ENCODE measurements around the gene ABCA13.

ABCA13 gene

DNA sequence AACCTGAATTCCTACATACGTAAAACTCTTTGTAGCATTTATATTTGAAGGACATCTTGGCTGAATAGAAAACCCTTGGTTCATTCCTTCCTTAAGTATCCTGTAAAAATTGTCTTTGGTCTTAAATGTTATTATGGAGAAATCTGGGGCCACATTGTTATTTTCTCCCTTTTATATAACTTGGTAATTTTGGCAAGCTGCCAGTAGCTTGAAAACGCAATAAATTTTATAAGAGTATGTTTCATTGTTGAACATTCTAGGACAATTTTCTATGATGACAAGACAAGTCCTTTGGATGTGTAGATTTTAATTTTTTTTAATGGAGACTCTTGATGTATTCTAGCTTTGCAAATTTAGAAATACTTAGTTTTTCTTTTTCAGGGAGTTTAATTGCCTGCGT lies 191.9 kb downstream of the ABCA13 start:
- Histone ChIP-seq H3K27ac (replicated peaks) (no peak overlapping the region), H3K4me3 (replicated peaks; ENCODE audit: insufficient read depth, low read length) (no peak overlapping the region), H3K27me3 (ENCODE audit: insufficient read depth, poor library complexity, severe bottlenecking) (no peaks in the 10 kb centered on the region)
- DNase-seq (ENCODE audit: low read depth in 1 of 2, low spot score in 1 of 2): no peak
- TF ChIP-seq, protein P1, sequence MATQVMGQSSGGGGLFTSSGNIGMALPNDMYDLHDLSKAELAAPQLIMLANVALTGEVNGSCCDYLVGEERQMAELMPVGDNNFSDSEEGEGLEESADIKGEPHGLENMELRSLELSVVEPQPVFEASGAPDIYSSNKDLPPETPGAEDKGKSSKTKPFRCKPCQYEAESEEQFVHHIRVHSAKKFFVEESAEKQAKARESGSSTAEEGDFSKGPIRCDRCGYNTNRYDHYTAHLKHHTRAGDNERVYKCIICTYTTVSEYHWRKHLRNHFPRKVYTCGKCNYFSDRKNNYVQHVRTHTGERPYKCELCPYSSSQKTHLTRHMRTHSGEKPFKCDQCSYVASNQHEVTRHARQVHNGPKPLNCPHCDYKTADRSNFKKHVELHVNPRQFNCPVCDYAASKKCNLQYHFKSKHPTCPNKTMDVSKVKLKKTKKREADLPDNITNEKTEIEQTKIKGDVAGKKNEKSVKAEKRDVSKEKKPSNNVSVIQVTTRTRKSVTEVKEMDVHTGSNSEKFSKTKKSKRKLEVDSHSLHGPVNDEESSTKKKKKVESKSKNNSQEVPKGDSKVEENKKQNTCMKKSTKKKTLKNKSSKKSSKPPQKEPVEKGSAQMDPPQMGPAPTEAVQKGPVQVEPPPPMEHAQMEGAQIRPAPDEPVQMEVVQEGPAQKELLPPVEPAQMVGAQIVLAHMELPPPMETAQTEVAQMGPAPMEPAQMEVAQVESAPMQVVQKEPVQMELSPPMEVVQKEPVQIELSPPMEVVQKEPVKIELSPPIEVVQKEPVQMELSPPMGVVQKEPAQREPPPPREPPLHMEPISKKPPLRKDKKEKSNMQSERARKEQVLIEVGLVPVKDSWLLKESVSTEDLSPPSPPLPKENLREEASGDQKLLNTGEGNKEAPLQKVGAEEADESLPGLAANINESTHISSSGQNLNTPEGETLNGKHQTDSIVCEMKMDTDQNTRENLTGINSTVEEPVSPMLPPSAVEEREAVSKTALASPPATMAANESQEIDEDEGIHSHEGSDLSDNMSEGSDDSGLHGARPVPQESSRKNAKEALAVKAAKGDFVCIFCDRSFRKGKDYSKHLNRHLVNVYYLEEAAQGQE (IDR thresholded peaks at IDR 0.05; ENCODE audit: insufficient replicate concordance, low read depth): no peak
- TF ChIP-seq SPI1 (IDR thresholded peaks at IDR 0.05; ENCODE audit: borderline replicate concordance, low read depth): no peak
- TF ChIP-seq POLR2AphosphoS5 (IDR thresholded peaks at IDR 0.05; ENCODE audit: low read depth): no peak
- TF ChIP-seq GABPA (IDR thresholded peaks at IDR 0.05; ENCODE audit: low read depth): no peak
- TF ChIP-seq, protein P2, sequence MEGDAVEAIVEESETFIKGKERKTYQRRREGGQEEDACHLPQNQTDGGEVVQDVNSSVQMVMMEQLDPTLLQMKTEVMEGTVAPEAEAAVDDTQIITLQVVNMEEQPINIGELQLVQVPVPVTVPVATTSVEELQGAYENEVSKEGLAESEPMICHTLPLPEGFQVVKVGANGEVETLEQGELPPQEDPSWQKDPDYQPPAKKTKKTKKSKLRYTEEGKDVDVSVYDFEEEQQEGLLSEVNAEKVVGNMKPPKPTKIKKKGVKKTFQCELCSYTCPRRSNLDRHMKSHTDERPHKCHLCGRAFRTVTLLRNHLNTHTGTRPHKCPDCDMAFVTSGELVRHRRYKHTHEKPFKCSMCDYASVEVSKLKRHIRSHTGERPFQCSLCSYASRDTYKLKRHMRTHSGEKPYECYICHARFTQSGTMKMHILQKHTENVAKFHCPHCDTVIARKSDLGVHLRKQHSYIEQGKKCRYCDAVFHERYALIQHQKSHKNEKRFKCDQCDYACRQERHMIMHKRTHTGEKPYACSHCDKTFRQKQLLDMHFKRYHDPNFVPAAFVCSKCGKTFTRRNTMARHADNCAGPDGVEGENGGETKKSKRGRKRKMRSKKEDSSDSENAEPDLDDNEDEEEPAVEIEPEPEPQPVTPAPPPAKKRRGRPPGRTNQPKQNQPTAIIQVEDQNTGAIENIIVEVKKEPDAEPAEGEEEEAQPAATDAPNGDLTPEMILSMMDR (IDR thresholded peaks at IDR 0.05; ENCODE audit: insufficient read depth, low read length): no peak

DNA sequence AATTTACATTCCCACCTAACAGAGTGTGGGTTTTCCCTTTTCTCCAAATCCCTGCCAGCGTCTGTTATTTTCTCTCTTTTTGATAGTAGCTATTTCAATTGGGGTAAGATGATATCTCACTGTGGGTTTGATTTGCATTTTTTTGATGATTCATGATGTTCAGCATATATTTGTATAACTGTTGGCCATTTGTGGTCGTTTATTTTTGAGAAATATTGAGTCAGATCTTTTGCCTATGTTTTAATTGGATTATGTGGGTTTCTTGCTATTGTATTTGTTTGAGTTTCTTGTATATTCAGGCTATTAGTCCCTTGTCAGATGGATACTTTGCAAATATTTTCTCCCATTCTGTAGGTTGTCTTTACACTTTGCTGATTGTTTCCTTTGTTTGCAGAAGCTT lies 193.8 kb downstream of the ABCA13 start:
- H3K27ac ChIP-seq (replicated peaks): no peak overlapping the region
- no peak for DNase-seq (ENCODE audit: low read depth in 1 of 2, low spot score in 1 of 2)
- H3K4me3 ChIP-seq (replicated peaks; ENCODE audit: insufficient read depth, low read length): no peak overlapping the region
- TF ChIP-seq, protein P1 (IDR thresholded peaks at IDR 0.05; ENCODE audit: insufficient replicate concordance, low read depth): no peak
- TF ChIP-seq, protein P2 (IDR thresholded peaks at IDR 0.05; ENCODE audit: insufficient read depth, low read length): no peak
- TF ChIP-seq GABPA (IDR thresholded peaks at IDR 0.05; ENCODE audit: low read depth) (no peak), SPI1 (IDR thresholded peaks at IDR 0.05; ENCODE audit: borderline replicate concordance, low read depth) (no peak)
- no peaks in the 10 kb centered on the region for H3K27me3 ChIP-seq (ENCODE audit: insufficient read depth, poor library complexity, severe bottlenecking)

DNA sequence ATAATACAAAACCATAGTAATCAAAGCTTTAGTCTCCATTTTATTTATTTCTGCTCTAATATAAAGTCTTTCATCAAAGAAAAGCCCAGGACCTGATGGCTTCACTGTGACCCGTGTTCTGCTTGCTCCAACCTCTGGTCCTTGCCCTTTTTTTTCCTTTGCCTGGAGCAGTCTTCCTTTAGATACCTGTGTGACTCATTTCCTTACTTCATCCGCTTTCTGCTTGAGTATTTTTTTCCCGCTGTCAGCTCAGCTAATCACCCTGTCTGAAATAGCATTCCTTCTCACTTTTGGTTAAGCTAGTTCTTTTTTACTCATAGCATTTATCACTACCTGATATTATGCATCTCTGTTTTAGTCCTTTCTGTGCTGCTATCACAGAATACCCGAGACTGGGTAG lies 194.8 kb downstream of the ABCA13 start:
- no peak for DNase-seq (ENCODE audit: low read depth in 1 of 2, low spot score in 1 of 2)
- Histone ChIP-seq H3K27ac (replicated peaks) (no peak overlapping the region), H3K27me3 (ENCODE audit: insufficient read depth, poor library complexity, severe bottlenecking) (no peaks in the 10 kb centered on the region), H3K4me3 (replicated peaks; ENCODE audit: insufficient read depth, low read length) (no peak overlapping the region)
- TF ChIP-seq GABPA (IDR thresholded peaks at IDR 0.05; ENCODE audit: low read depth) (no peak), SPI1 (IDR thresholded peaks at IDR 0.05; ENCODE audit: borderline replicate concordance, low read depth) (no peak), POLR2AphosphoS5 (IDR thresholded peaks at IDR 0.05; ENCODE audit: low read depth) (no peak)
- TF ChIP-seq, protein P1 (IDR thresholded peaks at IDR 0.05; ENCODE audit: insufficient replicate concordance, low read depth): no peak
- TF ChIP-seq, protein P2 (IDR thresholded peaks at IDR 0.05; ENCODE audit: insufficient read depth, low read length): no peak
